Raji (cell line): ENCODE results near the gene IL2RA.

Experiments used
- POLR2A ChIP-seq: IDR thresholded peaks from 2 replicates; pipeline ENCODE4 v1.6.1; 2011; ENCODE audit warnings: low read depth, low read length, control low read depth; ENCODE audit not compliant: insufficient read depth

The IL2RA gene

GRCh38 chr10:6086375-6087233, 24.4 kb upstream of the IL2RA start:
- no peak for TF ChIP-seq POLR2A

- no peak for TF ChIP-seq POLR2A
Observed at GRCh38 chr10:6083523-6084475, 21.6 kb upstream of the IL2RA start.

- TF ChIP-seq POLR2A, result no peak
Observed at GRCh38 chr10:6082496-6083395, 20.6 kb upstream of the IL2RA start.

GRCh38 chr10:6080417-6080973, 18.3 kb upstream of the IL2RA start:
- no peak for TF ChIP-seq POLR2A

- no peak for TF ChIP-seq POLR2A
Observed at GRCh38 chr10:6079044-6079443, 16.9 kb upstream of the IL2RA start.

- no peak for TF ChIP-seq POLR2A
Observed at GRCh38 chr10:6077071-6077675, 15.0 kb upstream of the IL2RA start.

GRCh38 chr10:6074489-6075301, 12.5 kb upstream of the IL2RA start:
- no peak for TF ChIP-seq POLR2A

- TF ChIP-seq POLR2A, result no peak
Observed at GRCh38 chr10:6072215-6072934, 10.2 kb upstream of the IL2RA start.

- no peak for TF ChIP-seq POLR2A
Observed at GRCh38 chr10:6071181-6072175, 9.3 kb upstream of the IL2RA start.

GRCh38 chr10:6070660-6071059, 8.5 kb upstream of the IL2RA start:
- no peak for TF ChIP-seq POLR2A

- no peak for TF ChIP-seq POLR2A
Observed at GRCh38 chr10:6069081-6069931, 7.1 kb upstream of the IL2RA start.
